Brain pericyte (primary cell): ENCODE results near the gene BTBD19.
"Not testable (repeated sequence)": the region's sequence is repeated elsewhere in the genome, so short reads cannot be mapped to it uniquely, and the experiment has no call there.

Source experiments
- DNase-seq: peaks from one replicate; pipeline ENCODE4 v3.0.0-alpha.2; 2012; ENCODE audit warnings: low read depth, low spot score

The BTBD19 gene

GRCh38 chr1:44808938-44809917, 905 bp downstream of the BTBD19 start:
- peak; percentile 71 for DNase-seq

GRCh38 chr1:44810101-44810761, 1.9 kb downstream of the BTBD19 start:
- DNase-seq = peak; percentile 84

- DNase-seq = not testable (repeated sequence)
Observed at GRCh38 chr1:44810762-44811105, 2.4 kb downstream of the BTBD19 start.

GRCh38 chr1:44811234-44811633, 2.9 kb downstream of the BTBD19 start:
- no peak for DNase-seq

GRCh38 chr1:44812822-44813543, 4.7 kb downstream of the BTBD19 start:
- DNase-seq = no peak

- not testable (repeated sequence) for DNase-seq
Observed at GRCh38 chr1:44815926-44816325, 7.6 kb downstream of the BTBD19 start.

- no peak for DNase-seq
Observed at GRCh38 chr1:44817307-44817706, 9.0 kb downstream of the BTBD19 start.

GRCh38 chr1:44817771-44818495, 9.6 kb downstream of the BTBD19 start:
- DNase-seq = no peak

- DNase-seq = no peak
Observed at GRCh38 chr1:44819196-44819607, 10.9 kb downstream of the BTBD19 start.

GRCh38 chr1:44819608-44820327, 11.4 kb downstream of the BTBD19 start:
- DNase-seq = peak; percentile 79

GRCh38 chr1:44820328-44821239, 12.3 kb downstream of the BTBD19 start:
- no peak for DNase-seq

- DNase-seq = no peak
Observed at GRCh38 chr1:44821240-44821715, 13.0 kb downstream of the BTBD19 start.

- DNase-seq = no peak
Observed at GRCh38 chr1:44822131-44822701, 13.9 kb downstream of the BTBD19 start.

- no peak for DNase-seq
Observed at GRCh38 chr1:44822981-44823451, 14.7 kb downstream of the BTBD19 start.

GRCh38 chr1:44824392-44824791, 16.1 kb downstream of the BTBD19 start:
- DNase-seq = not testable (repeated sequence)

GRCh38 chr1:44826375-44827196, 18.3 kb downstream of the BTBD19 start:
- no peak for DNase-seq

- no peak for DNase-seq
Observed at GRCh38 chr1:44827197-44828002, 19.1 kb downstream of the BTBD19 start.
